GM12891 (cell line): ENCODE measurements around the gene RACGAP1.

Experiments used
- POLR2A ChIP-seq: IDR thresholded peaks from 2 replicates; pipeline ENCODE4 v1.6.1; 2011; ENCODE audit warnings: low read depth, low read length, control low read depth
- POLR2AphosphoS5 ChIP-seq: IDR thresholded peaks from 2 replicates; pipeline ENCODE4 v1.6.1; 2011; ENCODE audit warnings: low read depth, low read length, control low read depth
- SPI1 ChIP-seq: IDR thresholded peaks from 2 replicates; pipeline ENCODE4 v1.6.1; 2011; ENCODE audit warnings: low read depth, low read length, control low read depth

DNA sequence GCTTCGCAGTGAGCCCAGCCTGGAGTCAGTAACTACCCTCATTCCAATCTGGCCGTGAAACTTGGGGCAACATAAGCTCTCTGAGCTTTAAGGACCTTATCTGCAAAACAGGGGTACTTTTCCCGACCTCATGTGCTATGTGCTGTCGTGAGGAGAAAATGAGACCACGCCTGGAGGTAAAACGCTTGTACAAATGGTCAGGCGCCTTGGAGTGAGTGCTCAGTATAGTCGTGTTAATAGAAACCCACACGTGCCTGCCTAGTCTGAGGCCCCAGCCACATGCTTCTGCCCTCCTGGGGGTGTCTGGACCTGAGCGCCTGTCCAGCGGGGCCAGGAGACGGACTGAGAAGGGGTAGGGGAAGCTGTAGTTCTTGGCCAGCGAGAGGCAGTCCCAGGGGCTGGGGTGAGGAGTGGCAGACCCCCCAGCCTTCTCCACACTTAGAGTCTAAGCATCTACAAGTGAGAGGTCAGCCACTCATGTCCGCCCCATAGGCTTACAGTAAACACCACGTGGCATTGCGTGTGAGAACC, 58.7 kb downstream of the RACGAP1 start:
- no peak for TF ChIP-seq POLR2A
- no peak for TF ChIP-seq SPI1
- no peak for TF ChIP-seq POLR2AphosphoS5
